ENCODE results near the gene ZNF638. TPM values are rescaled to one million over a fixed set of nuclear protein-coding genes. Genes with fewer than 3 reads are reported as not detected.

Gene ZNF638
- total RNA-seq, 2 donors from 2014 or later = 73.2 to 76.9 TPM

DNA sequence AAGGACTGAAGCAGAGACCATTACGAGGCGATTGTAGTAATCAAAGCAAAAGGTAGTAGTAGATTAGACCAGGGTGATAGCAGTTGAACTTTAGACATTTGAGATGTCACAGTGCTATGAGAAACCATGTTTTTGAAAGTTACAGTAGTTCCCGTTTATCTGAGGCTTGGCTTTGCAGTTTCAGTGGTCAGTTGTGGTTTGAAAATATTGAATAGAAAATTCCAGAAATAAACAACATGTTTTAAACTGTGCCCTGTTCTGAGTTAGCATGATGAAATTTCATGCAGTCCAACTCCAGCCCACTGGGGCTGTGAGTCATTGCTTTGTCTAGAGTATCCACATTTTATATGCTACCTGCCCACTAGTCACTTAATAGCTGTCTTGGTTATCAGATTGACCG lies 47.5 kb downstream of the ZNF638 start:
- DNase-seq = no peak
- Histone ChIP-seq H3K4me1 (no peaks in the 10 kb centered on the region), H3K27ac (no peak overlapping the region), H3K27me3 (no peaks in the 10 kb centered on the region), H3K36me3 (peaks cover 14% of the 10 kb centered on the region), H3K9ac (ENCODE audit: low read depth in 2 of 2, low read length in 2 of 2) (no peak overlapping the region), H3K9me3 (no peaks in the 10 kb centered on the region), H3K4me3 (no peak overlapping the region)
- TF ChIP-seq, protein P1, sequence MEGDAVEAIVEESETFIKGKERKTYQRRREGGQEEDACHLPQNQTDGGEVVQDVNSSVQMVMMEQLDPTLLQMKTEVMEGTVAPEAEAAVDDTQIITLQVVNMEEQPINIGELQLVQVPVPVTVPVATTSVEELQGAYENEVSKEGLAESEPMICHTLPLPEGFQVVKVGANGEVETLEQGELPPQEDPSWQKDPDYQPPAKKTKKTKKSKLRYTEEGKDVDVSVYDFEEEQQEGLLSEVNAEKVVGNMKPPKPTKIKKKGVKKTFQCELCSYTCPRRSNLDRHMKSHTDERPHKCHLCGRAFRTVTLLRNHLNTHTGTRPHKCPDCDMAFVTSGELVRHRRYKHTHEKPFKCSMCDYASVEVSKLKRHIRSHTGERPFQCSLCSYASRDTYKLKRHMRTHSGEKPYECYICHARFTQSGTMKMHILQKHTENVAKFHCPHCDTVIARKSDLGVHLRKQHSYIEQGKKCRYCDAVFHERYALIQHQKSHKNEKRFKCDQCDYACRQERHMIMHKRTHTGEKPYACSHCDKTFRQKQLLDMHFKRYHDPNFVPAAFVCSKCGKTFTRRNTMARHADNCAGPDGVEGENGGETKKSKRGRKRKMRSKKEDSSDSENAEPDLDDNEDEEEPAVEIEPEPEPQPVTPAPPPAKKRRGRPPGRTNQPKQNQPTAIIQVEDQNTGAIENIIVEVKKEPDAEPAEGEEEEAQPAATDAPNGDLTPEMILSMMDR (IDR thresholded peaks at IDR 0.05) = no peak
- intact Hi-C loops (cut with DNase I) = no loop called here

DNA sequence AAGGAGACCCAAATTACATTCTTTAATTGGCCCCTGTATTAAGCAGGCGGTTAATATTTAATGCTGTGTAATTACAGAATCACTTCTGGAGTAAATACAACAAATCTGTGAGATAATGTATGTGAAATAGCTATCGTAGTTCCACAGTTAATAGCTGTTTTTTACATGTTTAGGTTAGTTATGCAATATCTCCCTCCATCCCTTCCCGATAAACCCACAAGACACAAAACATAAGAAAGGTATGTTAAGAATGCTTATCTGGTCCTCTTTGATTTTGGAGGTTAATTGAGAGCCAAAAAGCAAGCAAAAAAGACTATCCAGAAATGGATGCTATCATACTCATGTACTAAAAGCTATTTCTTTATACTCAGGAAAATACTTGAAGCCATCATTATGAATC lies 49.1 kb downstream of the ZNF638 start:
- H3K9ac ChIP-seq (ENCODE audit: low read depth in 2 of 2, low read length in 2 of 2) = no peak overlapping the region
- DNase-seq = no peak
- H3K36me3 ChIP-seq = peaks cover 14% of the 10 kb centered on the region
- H3K27ac ChIP-seq = no peak overlapping the region
- TF ChIP-seq, protein P1 (IDR thresholded peaks at IDR 0.05) = no peak
- no peaks in the 10 kb centered on the region for H3K4me1 ChIP-seq
- H3K27me3 ChIP-seq = no peaks in the 10 kb centered on the region
- intact Hi-C loops (cut with DNase I) = no loop called here
- H3K4me3 ChIP-seq = no peak overlapping the region
- H3K9me3 ChIP-seq = no peaks in the 10 kb centered on the region

DNA sequence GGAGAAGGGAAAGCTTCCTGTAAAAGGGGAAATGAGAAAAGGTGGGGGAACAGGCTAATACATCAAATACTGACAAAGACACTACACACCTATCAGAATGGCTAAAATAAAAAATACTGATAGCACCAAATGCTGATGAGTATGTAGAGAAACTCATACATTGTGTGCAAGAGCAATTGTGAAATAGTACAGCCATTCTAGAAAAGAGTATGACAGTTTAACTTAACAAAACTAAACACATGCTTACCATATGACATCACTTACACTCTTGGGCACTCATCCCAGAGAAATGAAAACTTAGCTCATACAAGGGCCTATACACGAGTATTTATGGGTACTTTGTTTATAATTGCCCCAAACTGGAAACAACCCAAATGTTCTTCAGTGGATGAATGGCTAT lies 53.4 kb downstream of the ZNF638 start:
- Histone ChIP-seq H3K36me3 (peaks cover 14% of the 10 kb centered on the region), H3K4me3 (no peak overlapping the region), H3K27me3 (no peaks in the 10 kb centered on the region), H3K4me1 (no peaks in the 10 kb centered on the region), H3K9me3 (no peaks in the 10 kb centered on the region), H3K27ac (no peak overlapping the region), H3K9ac (ENCODE audit: low read depth in 2 of 2, low read length in 2 of 2) (no peak overlapping the region)
- intact Hi-C loops (cut with DNase I) = no loop called here
- no peak for DNase-seq
- TF ChIP-seq, protein P1 (IDR thresholded peaks at IDR 0.05) = no peak

DNA sequence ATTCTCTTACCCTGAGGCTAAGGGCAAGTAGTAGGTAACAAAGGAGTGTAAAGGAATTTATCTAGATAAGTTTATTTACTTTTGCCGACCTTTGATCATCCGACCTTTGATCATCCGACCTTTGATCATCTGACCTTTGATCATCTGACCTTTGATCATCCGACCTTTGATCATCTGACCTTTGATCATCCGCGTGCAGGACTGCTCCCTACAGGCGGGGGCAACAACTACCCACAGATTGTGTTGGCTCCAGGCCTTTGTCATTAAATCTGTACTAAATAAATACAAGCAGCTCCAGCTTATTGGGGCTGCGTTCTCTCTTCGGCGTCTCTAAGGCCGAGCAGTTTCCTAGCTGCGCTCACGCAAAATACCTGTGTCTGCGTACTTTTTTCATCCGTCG lies 56.6 kb downstream of the ZNF638 start:
- no peak overlapping the region for H3K27ac ChIP-seq
- H3K9ac ChIP-seq (ENCODE audit: low read depth in 2 of 2, low read length in 2 of 2) = no peak overlapping the region
- no peaks in the 10 kb centered on the region for H3K27me3 ChIP-seq
- no peak for DNase-seq
- H3K9me3 ChIP-seq = no peaks in the 10 kb centered on the region
- TF ChIP-seq, protein P1 (IDR thresholded peaks at IDR 0.05) = no peak
- H3K4me3 ChIP-seq = no peak overlapping the region
- no peaks in the 10 kb centered on the region for H3K4me1 ChIP-seq
- H3K36me3 ChIP-seq = peaks cover 2% of the 10 kb centered on the region
- intact Hi-C loops (cut with DNase I) = no loop called here

DNA sequence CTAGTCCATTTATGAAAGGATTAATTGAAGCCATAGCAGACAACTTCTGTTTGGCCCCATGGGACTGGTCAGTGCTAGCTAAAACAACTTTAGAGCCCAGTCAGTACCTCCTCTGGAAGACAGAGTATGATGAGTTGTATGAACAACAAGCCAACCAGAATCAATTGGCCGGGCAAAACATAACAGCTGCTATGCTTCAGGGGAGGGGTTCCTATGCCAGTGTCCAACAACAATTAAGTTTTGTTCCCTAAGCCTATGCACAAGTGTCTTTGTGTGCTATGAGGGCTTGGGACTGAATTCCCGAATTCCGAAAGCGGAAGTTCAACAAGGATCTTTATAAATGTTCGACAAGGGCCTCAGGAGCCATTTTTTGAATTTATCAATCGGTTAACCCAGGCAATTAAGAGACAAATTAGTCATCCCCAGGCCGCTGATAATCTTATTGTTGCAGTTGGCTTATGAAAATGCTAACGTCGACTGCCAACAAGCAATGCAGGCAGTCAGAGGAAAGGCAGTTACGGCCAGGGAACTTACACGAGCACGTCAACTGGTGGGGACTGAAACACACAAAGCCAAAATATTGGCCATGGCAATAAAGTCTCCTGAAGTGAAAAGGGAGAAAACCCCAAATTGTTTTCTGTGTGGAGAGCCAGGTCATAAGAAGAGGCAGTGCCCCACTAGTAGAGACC lies 57.9 kb downstream of the ZNF638 start:
- intact Hi-C loops (cut with DNase I) = no loop called here
- H3K9me3 ChIP-seq = no peaks in the 10 kb centered on the region
- no peak for DNase-seq

More for the DNA sequence above, 57.9 kb downstream of the ZNF638 start:
- H3K27me3 ChIP-seq = no peaks in the 10 kb centered on the region
- H3K27ac ChIP-seq = no peak overlapping the region
- H3K4me3 ChIP-seq = no peak overlapping the region
- H3K9ac ChIP-seq (ENCODE audit: low read depth in 2 of 2, low read length in 2 of 2) = no peak overlapping the region
- TF ChIP-seq, protein P1 (IDR thresholded peaks at IDR 0.05) = no peak
- H3K4me1 ChIP-seq = no peaks in the 10 kb centered on the region
- peaks cover 7% of the 10 kb centered on the region for H3K36me3 ChIP-seq

All from colonic mucosa (tissue), 4 donors.